ENCODE measurements around the gene ZCCHC18.
"Not testable (repeated sequence)": the region's sequence is repeated elsewhere in the genome, so short reads cannot be mapped to it uniquely, and the experiment has no call there.

The ZCCHC18 gene

DNA sequence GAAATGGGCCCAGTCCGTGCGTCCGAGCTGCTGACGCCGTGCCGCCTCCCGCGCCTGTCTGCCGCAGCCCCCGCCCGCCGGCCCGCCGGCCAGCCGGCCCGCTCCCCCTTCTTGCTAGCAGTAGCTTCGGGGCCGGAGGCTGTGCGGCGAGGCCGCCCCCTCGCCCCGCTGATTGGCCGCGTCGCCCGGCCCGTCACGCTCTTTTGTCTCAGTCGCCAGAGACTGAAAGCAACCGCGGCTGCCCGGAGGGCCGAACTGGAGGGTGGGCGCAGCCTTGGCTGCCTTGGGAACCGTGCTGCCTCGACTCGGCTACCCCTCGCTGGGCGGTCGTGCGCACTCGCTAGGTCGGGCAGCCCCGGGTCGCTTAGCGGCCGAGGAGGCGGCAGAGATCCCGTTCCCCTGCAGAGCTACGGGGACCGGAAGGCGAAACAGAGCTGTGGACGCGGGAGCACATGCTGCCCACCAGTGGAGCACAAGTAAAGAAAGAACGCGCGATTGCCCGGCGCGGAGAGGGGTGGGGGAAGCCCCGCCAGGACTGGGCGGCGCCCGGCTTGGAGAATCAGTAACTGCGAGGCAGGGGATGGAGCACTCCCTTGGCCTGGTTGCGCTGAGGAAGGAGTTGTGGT is at the start of gene ZCCHC18:
Gene ZCCHC18 (plus strand): TSS at position 198 of the 626 bp plus-strand sequence. CDS start 1,589 bp downstream, outside the sequence.
- peak; percentile 11 for DNase-seq

DNA sequence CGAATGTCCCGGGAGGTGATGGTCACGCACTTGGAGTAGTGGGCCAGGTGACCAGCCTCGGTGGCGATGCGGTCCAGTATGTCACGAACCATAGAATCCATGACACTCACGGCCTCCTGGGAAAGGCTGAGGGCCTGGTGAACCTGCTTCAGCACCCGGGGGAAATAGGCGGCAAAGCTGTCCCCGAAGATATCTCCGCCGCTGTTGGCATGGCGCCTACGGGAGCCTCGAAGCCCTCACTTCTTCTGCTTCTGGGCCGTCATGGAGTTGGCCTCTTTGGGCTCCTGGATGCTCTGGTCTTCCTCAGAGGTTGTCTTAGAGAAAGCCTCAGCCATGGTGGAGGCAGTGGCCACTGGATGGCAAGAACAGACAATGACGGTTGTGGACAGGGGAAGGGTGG is 49.7 kb upstream of the ZCCHC18 start:
- DNase-seq, result not testable (repeated sequence)

DNA sequence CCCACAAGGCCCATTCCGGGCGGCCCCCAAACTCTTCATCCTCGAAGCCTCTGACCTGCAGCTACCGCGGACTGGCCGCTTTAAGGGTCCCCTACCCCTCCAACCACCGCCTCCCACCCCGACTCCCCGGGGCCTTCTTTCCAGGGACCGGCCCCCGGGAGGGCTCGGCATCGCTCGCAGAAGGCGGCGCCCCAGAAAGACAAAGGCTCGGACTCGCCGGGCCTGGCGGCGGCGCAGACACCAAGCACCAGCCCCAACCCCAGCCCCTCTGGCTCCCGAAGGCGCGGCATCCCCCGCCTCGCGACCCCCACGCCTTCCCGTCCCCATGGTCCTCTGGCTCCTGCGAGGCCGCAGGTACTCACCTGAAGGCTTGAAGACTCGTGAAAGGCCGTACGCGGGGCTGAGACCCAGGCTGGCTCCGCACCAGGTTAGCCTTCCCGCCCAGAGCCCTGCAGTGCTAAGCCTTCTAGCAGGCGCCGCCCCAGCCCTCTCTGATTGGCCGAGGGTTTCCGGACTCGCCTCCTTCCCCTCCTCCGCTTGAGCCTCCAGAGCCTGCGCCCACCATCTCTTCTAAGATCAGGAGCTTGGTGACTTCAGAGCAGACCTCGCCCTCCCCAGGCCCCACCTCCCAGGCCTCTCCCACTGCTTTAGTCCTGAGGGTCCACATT is 36.4 kb upstream of the ZCCHC18 start, which contains the start of gene TMSB15C:
Gene TMSB15C (minus strand): TSS at position 459 of the 668 bp plus-strand sequence.
- DNase-seq, result not testable (repeated sequence)

DNA sequence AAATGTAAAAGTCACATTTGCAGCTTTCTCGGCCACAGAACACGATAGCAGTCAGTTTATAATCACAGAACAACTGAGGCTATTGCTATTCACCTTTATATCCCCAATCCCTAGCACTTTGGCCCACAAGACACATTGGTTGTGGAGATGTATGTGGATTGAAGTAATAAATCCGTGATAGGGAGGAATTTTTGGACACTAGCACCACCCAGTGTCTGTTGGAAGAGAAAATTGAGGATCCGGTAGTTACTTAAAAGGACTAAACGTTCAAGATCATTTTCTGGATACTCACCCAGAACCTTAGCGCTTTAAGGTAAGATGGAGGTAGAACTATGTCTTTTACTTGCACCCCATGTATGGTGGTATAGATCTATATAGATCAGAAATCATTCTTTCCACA is 34.5 kb upstream of the ZCCHC18 start:
- DNase-seq, result not testable (repeated sequence)

DNA sequence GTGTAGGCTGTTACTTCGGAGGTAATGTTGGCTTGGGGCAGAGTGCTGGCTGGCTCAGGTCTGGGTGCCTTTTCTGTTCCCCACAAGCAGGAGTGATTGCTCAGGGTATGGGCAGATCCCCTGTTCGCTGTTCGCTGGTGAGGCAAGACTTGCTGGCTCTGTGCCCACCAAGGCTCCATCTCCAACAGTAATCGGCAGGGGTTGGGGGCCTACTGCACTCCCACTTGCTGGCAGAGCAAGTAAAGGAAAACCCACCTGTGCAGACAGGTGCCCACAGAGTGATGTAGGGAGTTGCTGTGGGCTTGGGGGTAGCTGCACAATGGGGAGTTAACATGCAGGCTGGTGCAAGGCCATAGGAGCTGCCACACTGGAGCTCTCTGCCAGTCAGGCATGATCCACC is 28.3 kb upstream of the ZCCHC18 start:
- DNase-seq, result no peak

DNA sequence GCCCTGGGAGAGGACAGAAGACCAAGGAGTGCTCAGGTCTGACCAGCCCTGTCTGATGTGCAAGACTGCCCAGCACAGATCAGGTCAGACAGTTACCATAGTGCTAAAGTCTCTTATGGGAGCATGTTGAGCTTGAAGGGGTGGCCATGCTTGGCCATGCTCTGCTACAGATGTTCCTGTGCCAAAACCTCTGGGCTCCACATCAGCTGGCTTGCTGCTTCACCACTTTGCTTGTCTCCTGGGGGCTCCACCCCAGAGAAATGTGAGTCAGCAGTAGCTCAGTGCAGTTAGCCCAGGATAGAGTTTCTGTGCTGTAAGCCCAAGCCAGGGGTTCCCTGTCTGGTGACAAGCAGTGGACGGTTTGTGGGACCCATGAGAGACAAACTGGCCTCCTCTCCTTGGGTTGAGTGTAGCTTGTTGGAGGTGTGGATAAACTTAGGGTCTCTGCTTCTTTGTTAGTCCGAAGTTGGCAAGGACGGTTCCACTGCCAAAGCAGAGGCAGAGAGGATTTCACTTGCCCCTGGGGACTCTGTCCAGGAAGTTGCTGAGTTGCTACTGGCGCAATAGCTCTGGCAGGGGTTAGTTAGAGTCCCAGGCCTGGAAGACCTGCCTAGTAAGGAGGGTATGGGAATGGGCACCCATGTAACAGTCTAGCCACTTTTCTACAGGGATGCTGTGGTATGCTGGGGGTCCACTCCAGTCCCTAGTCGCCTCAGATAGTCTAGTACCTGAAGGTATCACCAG is 27.6 kb upstream of the ZCCHC18 start:
- no peak for DNase-seq

DNA sequence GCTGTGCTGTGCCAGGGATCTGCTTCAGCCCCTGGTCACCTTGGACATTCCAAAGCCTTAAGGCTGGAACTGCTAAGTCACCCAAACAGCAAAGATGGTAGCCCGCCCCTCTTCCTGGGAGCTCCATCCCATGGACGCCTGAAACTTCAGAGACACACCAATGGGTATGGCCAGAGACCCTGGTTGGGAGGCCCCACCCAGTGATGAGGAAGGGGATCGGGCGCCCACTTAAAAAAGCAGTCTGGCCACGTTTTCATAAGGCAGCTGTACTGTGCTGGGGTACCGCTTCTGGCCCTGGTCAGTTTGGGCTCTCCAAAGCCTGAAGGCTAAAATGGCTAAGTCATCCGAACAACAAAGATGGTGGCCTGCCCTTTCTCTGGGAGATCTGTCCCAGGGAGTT is 26.8 kb upstream of the ZCCHC18 start:
- DNase-seq, result no peak

DNA sequence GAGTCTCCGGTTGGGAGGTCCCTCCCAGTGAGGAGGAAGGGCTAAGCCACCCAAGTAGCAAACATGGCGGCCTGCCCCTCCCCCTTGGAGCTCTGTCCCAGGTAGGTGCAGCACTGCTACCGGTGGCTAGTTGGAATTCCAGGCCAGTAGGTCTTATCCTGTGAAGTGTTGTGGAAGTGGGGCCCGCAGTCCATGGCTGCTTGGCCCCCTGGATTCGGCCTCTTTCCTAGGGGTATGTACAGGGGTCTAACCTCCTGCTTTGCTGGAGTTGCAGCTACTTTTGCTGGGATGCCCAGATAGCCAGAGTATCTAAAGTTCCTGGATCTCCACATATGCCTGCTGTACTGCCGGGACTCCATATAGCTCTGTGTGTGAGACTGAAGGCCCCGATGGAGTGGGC is 26.4 kb upstream of the ZCCHC18 start:
- no peak for DNase-seq

DNA sequence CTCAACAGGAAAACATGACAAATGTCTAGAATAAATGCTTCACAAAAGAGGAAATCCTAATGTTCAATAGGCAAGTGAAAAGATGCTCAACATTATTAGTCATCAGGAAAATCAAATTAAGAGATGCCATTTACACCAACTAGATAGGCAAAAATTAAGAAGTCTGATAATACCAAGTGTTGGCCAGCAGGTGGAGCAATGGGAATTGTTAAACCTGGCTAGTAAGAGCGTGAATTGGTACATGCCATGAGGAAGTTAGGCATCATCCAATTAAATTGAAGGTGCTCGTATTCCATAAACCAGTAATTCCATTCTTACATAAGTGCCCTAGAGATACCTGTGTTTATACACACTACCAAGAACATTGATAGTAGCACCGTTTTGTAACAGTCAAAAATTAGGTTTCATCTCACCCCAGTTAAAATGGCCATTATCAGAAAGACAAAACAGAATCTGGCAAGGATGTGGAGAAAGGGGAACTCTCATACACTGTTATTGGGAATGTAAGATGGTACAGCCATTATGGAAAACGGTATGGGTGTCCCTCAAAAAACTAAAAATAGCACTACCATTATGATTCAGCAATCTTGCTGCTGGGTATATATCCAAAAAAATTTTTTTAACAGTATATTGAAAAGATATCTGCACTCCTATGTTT is 14.0 kb upstream of the ZCCHC18 start:
- DNase-seq, result peak; percentile 39

DNA sequence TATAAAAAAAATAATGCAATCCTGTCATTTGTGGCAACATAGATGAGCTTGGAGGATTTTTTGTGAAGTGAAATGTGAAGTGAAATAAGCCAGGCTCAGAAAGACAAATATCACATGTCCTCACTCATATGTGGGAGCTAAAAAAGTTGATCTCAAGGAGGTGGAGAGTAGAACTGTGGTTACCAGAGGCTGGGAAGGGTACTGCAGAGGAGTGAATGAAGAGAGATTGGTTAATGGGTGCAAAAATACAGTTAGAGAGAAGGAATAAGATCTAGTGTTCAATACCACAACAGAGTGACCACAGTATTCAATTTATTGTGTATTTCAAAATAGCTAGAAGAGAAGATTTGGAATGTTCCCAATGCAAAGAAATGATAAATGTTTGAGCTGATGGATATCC is 13.4 kb upstream of the ZCCHC18 start:
- no peak for DNase-seq

DNA sequence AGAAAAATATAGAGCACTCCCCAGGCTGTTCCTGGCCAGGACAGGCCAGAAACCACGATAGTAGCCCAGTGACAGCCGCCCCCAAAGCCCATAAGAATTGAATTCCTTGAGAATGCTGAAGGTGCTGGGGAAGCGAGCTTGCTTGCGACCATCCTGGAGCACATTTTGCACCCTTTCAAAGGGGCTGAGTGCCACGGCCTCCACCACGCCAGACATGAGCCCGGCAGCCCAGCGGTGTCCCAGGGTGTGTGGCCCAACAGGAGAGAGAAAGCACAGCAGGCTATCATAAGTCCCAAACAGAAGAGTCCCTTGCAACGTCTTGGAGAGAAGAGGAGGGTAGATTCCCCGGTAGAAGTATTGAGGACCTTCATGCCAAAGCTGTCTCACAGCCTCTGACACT is 7.6 kb upstream of the ZCCHC18 start:
- DNase-seq, result no peak

DNA sequence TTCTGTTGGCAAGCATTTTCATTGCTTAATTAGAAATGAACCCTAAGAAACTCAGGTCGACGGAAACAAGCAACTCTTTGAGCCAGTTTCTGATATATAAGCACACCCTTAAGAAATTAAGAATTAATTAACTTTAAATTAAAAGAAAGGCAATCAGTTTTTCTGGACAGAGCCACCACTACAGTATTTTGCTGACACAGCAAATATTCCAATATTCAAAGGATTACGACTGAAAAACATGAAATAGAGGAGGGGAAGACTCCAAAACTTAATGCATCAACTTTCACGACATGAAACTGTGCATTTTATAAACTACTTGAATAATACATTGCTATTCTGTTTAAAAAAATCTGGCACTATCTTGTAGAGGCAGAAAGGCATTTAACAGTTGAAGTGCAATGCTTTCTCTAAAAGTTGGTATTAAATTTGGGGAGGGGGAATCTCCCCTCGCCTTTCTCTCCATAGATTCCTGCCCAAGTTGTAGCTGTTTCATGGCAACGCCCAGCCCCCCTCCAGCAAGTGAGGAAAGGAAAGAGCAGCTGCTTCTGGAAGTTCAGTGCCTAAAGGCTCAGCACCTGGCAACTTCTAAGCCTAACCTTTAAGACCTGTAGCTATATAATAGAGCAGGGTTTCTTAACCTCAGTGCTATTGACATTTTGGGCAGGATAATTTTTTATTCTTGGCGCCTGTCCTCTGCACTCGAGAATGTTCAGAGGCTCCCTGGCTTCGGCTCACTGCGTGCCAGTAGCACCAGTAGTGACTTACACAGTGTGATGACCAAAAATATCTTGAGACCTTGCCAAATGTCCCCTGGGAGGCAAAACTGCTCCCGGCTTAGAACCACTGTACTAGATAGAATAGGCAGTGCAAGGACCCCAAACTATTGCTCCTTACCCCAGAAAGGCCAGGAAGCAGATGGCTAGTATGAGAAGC is 6.7 kb upstream of the ZCCHC18 start:
- DNase-seq, result no peak

DNA sequence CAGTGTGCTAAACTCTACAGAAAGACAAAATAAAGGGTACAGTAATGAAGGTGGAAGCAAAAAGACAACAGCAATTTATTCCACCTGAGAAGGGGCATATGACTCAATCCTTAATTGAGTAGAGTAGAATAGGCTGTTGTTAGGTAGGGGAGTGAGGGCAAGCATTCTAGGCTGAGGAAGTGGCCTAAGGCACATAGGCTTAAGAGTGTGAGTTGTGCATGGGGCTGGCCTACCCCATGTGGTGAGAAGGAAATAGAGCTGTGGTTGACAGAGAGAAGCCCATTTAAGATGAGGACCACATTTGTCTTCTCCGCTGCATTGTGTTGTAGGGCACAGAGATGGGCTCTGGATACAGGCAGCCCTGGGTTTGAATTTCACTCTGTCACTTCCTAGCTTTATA is 3.4 kb upstream of the ZCCHC18 start:
- DNase-seq, result no peak

DNA sequence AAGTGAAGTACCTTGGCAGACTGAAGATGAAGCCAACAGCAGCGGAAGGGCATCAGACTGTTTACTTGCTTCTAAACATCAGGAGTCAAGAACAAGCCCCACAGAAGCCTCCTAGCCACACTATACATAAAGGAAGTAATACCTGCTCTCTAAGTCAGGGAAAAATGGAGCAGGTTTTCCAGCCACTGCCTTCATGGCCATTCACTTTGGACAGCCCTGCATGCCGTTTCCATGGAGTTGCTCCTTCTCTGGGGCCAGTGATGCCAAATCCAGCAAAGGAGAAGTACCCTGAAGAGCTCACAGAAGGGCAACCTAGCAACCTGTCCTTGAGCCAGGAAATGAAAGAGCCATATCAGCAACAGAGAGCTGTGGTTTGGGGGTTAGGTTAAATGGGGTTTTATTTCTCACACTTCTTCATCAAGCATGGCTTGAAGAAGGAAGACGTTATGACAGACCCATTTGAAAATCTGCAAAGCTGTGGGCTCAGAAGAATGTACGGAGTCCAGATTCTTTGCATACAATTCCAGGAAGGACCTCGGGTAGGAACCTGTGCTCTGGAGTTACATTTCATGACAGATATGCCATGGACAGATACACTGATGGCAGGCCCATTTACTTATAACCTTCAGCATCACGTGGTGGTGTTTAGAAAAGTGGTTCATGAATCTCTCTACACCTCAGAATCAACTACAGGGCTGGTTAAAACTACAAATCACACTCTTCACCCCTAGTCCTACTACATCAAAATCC is 1.7 kb upstream of the ZCCHC18 start:
- DNase-seq, result not testable (repeated sequence)

DNA sequence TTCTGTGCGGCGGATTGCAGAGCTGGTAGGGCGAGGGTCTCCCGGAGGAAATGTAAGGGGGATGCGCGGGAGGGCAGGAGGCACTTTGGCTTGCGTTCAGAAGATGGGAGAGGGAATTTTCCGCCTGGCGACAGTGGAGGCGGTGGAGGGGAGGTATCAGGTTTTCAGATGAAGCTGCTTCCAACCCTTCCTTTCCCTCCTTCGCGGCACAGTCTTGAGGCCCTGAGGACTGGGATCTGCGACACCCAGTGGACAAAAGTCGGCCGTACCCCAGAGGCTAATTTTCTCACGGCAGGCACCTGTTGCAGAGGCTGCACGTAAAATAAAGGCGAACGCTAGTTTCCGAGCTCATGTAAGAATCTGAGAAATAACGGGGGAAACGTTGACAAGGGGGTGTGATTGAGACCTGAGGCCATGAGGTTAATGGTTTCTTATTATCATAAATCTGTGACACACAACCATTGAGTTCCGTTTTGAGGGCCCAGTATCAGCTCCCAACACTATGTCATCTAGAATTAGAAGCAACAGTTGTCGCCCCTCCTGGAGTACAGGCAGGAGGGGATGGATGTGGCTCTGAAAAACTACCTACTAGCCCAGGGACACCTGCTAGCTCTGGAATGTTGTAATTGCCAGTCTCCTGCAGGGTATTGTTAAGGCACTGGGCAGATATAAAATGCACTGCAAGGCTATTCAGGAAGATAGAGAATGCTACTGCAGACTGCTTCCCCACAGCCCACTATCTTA is 1.1 kb downstream of the ZCCHC18 start:
- peak; percentile 36 for DNase-seq

DNA sequence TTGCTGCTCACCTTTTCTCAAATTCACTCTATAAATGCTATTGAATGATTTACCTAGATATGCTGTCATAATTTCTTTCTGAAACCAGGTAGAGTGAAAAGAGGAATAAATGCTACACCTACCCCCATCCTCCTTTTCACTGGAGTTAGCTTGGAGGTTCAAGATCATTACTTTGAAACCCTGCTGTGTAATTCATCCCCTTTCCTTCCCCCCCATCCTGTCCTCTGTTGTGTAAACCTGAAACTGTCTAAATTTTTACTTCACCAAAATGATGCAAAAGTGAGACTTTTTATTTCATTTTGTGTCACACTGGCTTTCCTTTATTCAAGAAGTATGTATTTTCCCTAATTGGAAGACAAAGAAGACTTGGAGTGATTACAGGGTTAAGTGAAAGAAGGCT is 5.4 kb downstream of the ZCCHC18 start:
- no peak for DNase-seq

DNA sequence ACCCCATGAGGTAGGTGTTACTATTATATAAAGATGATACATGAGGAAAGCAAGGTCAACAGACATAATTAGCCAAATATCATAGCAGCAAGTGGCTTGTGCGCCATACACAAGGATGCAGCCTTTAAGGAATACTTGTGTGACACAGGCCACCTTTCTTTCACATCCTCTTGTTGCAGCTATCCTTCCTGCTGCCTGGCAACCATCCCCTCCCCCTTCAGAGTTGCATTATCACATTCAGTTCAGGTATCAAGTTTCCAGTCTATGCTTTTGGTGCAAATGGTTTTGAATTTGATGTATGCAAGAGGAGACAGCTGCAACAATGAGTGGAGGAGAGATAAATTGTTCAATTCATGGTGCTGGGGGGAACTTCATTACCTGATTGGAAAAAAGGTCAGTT is 6.4 kb downstream of the ZCCHC18 start:
- no peak for DNase-seq

DNA sequence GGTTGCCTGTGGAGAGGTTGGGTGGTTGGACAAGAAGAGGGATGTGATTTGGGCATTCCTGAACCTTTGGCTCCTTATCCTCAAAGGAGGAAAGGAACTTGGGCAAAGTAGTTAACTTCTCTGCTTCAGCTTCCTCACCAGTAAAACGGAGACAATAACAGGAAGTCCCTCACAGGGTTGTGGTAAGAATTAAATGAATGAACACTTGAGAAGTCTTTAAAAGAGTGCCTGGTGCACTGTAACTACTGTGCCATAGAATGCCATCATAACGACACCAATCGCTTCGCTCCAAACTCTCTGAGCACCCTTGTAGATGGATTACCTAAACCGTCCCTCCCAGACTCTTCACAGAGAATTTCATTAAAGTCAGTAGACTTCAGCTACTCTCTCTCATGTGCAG is 10.5 kb downstream of the ZCCHC18 start:
- no peak for DNase-seq

DNA sequence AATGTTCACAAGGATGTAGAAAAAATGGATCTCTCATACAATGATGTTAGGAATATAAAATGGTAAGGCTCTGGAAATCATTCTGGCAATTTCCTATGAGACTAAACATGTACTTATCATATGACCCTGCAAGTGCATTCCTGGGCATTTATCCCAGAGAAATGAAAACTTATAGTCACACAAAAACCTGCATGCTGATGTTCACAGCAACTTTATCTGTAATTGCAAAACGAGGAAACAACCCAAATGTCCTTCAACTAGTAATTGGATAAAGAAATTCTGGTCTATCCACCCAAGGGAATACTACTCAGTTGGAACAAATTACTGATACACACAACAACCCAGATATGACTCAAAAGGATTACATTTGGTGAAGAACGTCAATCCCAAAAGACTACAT is 14.5 kb downstream of the ZCCHC18 start:
- DNase-seq, result no peak

DNA sequence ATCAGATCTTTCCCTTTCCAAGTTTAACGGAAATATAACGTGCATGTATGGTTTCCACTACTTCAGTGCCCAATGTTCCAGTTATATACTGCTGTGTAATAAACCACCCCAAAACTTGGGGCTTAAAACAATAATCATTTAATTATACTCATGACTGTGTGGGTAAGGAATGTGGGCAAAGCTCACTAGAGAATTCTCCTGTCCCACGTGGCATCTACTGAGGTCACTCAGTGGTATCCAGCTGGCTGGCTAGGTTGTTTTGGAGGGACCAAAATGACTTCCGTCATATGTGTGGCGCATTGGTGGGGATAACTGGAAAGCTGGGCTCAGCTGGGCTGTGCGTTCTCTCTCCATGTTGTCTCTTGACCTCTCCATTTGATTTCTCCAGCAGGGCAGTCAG is 18.5 kb downstream of the ZCCHC18 start:
- DNase-seq, result no peak
